ENCODE results near the gene C12orf75. TPM values are rescaled to one million over a fixed set of nuclear protein-coding genes. Genes with fewer than 3 reads are reported as not detected.
"Not testable (repeated sequence)": the region's sequence is repeated elsewhere in the genome, so short reads cannot be mapped to it uniquely, and the experiment has no call there.

C12orf75 gene
- total RNA-seq, 1 experiment from 2014 or later = 49.7 TPM

DNA sequence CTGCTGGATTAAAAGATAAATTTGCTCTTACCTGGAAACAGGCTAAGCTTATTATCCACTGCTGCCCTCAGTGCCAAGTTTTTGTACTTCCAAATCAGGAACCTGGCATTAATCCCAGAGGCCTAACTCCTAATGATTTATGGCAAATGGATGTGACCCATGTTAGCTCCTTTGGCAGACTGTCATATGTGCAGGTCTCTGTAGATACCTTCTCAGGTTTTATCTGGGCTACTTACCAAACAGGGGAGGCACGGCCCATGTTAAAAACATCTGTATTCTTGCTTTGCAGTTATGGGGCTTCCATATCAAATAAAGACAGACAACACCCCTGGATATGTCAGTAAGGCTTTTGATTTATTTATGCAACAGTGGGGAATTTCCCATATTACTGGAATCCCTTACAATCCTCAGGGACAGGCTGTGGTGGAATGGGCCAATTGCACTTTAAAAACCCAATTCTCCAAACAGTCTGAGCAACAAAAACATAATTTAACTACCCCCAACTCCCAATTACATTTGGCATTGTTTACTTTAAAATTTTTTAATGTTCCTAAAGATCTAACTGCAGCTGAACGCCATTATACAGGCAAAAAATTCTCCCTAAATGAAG, 19.9 kb upstream of the C12orf75 start:
- not testable (repeated sequence) for DNase-seq (ENCODE audit: low spot score)

DNA sequence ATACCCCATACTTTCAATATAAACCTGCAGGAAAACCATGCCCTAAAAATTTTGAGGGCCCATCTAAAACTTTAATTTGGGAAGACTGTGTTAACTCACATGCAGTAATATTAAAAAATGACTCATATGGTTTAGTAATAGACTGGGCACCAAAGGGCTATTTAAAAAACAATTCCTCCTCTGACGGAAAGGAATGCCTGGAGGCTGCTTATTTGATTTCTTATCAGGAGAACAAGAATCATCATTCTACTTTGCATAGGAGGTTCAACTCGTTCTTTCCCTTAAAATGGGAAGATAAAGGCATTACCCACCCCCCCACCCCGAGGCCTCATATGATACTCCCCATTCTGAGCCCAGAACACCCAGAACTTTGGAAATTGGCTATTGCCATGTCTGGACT, 18.6 kb upstream of the C12orf75 start:
- not testable (repeated sequence) for DNase-seq (ENCODE audit: low spot score)

- DNase-seq (ENCODE audit: low spot score) = not testable (repeated sequence)
Observed at GRCh38 chr12:105313755-105314154, 16.7 kb upstream of the C12orf75 start.

DNA sequence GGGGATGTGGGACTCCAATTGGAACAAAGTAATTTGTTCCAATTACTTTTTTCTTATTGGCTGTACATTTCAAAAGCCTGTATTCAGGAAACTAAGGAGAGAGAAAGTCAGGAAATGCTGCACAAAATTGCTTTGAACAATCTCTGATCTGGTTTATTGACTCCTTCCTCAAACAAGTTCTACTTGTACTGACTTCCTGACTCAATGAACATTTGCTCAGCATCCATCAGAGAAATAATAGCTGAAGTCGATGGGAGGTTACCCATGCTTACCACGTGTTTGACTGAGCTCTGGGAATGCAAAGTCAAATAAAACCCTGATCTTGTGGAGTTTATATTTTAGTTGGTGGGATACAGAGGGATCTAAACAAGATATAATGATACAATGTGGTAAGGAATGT, 15.4 kb upstream of the C12orf75 start:
- no peak for DNase-seq (ENCODE audit: low spot score)

GRCh38 chr12:105315726-105316125, 14.8 kb upstream of the C12orf75 start:
- DNase-seq (ENCODE audit: low spot score) = no peak

GRCh38 chr12:105316931-105317852, 13.3 kb upstream of the C12orf75 start:
- DNase-seq (ENCODE audit: low spot score) = no peak

GRCh38 chr12:105317942-105318621, 12.4 kb upstream of the C12orf75 start:
- DNase-seq (ENCODE audit: low spot score) = no peak

- DNase-seq (ENCODE audit: low spot score) = no peak
Observed at GRCh38 chr12:105318651-105319483, 11.6 kb upstream of the C12orf75 start.

- DNase-seq (ENCODE audit: low spot score) = no peak
Observed at GRCh38 chr12:105319691-105320209, 10.7 kb upstream of the C12orf75 start.

- no peak for DNase-seq (ENCODE audit: low spot score)
Observed at GRCh38 chr12:105321125-105321524, 9.4 kb upstream of the C12orf75 start.

DNA sequence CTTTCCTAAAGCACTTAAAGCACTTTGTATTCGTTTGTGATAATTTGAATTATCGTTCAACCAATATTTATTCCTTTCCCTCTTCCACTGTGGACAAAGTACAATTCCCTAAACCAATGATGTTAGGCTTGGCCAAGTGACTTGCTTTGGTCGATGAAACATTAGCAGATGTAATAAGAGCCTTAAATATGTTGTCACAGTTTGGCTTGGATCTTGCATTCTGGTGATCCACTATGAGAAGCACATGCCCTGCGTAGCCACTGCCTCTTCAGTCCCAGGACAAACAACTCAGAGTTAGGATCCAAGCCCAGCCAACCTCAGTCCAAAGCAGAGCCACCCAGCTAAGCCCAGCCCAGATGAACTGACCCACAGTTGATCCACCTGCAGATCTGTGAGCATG, 8.4 kb upstream of the C12orf75 start:
- DNase-seq (ENCODE audit: low spot score) = no peak

GRCh38 chr12:105324704-105325103, 5.8 kb upstream of the C12orf75 start:
- no peak for DNase-seq (ENCODE audit: low spot score)

- no peak for DNase-seq (ENCODE audit: low spot score)
Observed at GRCh38 chr12:105325117-105325516, 5.4 kb upstream of the C12orf75 start.

DNA sequence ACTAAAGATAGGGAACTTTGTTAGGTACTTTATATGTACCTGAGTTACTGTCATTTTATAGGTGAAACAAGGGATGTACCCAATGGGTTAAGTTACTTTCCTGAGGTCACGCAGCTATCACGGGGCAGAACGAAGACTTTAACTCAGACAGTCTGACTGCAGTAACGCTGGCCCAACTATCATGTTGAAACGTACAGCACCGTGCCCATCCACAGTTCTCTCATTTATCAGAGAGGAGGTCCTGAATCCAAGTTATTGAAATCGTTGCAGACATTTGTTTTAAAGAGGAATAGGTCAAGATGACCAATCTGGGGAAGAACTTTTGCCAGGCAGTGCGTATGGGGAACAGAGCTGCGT, 587 bp upstream of the C12orf75 start:
- DNase-seq (ENCODE audit: low spot score) = no peak

- DNase-seq (ENCODE audit: low spot score) = no peak
Observed at GRCh38 chr12:105330931-105331804, 677 bp downstream of the C12orf75 start.

DNA sequence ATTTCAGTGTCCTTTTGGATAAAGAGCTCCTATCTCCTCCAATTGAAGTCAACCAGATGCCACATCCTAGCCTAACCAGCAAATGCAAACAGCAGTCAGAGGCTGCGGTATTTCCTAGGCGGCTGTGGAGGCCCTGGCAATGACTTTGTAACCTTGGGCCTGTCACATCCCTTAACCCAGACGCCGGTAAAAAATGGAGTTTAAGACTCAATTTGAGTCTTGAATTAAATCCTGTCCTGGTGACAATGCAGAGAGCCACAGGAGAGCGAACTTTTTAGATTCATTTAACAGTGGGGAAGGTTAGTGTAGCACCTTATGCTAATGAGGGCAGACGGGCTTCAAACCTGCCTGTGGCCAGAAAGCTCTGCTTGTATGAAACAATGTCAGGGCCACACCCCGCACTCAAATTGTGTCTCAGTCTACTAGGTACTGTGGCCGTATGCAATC, 1.3 kb downstream of the C12orf75 start:
- DNase-seq (ENCODE audit: low spot score) = no peak

- not testable (repeated sequence) for DNase-seq (ENCODE audit: low spot score)
Observed at GRCh38 chr12:105332286-105332685, 1.8 kb downstream of the C12orf75 start.

GRCh38 chr12:105332925-105333324, 2.4 kb downstream of the C12orf75 start:
- DNase-seq (ENCODE audit: low spot score) = no peak

DNA sequence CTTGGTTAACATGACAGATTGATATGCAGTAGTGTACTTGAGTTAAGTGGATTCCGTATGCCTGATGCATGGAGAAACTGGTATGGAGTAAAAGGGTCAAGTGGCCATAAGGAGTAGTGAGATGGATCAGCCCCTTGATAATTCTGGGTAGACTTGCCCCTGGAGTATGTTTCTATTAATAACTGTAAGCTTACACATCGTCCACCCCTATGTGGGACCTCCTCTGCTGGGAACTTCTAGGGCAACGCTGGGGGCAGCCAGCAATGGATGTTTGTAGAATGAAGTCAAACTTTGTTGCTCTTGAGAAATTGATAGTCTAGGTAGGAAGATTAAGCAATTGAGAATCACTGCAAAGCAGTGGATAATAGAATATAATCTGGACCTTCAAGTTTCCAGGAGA, 3.5 kb downstream of the C12orf75 start:
- DNase-seq (ENCODE audit: low spot score) = no peak

- no peak for DNase-seq (ENCODE audit: low spot score)
Observed at GRCh38 chr12:105334582-105334981, 4.1 kb downstream of the C12orf75 start.
